IPS DF 4.7 (cell line): Measurements from ENCODE around the gene ATP5F1D.

Experiments used
- DNase-seq: peaks from one replicate; pipeline ENCODE4 v3.0.0-alpha.2; 2013; ENCODE audit warnings: low spot score; ENCODE audit errors: extremely low read depth

Gene ATP5F1D

GRCh38 chr19:1291761-1292418, 50.3 kb downstream of the ATP5F1D start:
- no peak for DNase-seq

DNA sequence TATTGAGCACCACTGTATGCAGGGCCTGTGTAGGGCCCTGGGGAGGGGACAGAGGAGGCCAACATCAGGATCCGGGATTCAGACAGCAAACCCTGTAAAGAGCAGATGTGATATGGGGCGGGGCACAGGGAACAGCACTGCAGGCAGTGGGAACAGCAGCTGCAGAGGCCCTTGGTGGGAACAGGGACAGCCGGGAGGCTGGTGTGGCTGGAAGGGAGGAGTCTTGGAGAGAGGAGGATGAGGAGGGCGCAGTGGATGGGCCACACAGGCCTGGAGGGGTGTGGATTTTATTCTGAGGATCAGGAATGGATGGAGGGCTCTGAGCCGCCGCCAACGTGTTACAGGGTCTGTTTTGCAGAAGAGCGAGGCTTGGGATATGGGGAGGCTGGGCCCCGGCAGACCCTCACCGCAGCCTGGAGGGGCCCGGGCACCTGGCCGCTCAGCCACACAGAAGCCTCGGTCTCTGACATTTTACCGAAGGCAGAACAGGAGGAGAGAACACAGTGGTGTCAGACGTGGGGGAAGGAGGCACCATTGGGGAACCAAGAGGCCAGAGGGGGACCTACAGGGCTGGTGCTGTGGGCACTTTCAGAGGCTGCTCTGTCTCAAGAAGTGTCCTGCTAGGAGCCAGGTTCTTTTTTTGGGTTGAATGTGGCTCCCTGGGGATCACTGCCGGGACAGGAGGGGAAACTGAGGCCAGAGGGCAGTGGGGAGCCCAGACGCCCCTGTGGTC, 51.0 kb downstream of the ATP5F1D start:
- DNase-seq, result no peak

DNA sequence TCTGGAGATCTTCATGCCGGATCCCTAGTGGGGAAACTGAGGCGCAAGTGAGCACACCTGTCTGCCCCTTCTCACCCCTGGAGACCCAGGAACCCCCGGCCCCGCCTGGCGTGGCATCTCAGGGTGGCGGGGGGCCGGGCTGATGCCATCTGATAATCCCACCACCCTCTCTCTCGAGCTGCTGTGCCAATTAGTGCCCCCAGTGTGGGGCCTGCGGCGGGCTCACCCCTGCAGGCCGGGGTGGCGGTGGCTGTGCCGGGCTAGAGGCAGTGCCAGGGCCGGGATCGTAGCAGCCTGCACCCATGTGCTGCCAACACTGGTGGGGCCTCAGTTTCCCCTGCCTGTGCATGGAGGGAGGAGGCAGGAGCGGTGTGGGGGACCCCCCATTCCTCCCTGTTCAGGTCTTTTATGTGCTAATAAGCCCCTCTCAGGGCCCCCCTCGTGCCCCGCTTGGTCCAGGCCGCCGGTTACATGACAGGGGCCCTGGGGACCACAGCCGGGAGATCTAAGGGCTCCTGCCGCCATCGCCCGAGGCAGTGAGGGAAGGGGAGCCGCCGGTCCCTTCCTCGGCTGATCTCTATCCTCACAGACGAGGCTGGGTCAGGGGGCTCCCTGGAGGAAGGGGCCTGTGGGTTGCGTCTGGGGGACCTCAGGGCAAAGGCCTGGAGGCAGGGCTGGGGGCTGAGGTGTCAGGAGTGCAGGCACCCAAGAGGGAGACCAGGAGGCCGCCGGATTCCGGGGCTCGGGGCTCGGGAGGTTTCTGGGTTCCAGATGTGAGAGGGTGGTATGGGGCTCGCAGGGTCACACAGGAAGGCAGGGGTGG, 52.4 kb downstream of the ATP5F1D start:
- no peak for DNase-seq
